ENCODE measurements around the gene RXFP4.

Gene RXFP4

DNA sequence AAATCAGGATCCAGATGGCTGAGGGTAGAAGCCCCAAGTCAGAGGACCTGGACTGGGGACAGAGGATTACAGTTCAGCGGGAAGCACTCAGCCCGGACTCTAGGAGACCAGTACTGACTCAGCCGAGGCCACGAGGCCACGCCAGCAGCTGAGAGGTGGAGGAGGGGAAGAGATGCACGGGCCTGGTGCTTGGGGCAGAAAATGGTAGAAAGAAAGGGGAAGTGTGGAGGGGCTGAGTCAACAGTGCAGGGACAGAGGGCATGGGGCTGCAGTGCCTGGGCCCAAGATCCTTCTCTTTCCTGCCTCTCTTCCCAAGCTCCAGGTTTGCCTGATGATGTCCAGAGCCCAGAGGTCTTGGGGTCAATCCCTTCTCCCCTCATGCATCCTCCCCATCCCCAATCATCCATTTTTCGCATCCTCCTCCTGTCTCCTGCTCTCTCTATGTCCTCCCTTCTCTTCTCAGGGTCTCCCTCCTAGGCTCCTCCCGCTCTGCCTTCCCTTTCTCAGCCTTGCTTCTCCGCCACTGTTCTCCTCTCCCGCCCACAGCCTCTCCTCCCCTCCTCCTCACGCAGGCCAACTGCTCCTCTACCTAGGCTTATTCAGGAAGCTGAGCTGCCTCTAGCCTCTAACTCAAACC, 29.2 kb downstream of the RXFP4 start:
- TF ChIP-seq, protein P1, sequence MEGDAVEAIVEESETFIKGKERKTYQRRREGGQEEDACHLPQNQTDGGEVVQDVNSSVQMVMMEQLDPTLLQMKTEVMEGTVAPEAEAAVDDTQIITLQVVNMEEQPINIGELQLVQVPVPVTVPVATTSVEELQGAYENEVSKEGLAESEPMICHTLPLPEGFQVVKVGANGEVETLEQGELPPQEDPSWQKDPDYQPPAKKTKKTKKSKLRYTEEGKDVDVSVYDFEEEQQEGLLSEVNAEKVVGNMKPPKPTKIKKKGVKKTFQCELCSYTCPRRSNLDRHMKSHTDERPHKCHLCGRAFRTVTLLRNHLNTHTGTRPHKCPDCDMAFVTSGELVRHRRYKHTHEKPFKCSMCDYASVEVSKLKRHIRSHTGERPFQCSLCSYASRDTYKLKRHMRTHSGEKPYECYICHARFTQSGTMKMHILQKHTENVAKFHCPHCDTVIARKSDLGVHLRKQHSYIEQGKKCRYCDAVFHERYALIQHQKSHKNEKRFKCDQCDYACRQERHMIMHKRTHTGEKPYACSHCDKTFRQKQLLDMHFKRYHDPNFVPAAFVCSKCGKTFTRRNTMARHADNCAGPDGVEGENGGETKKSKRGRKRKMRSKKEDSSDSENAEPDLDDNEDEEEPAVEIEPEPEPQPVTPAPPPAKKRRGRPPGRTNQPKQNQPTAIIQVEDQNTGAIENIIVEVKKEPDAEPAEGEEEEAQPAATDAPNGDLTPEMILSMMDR (IDR thresholded peaks at IDR 0.05; ENCODE audit: control insufficient read depth, insufficient read depth, low read depth, low read length, missing control alignments): no peak
- no peak overlapping the region for H3K4me3 ChIP-seq (ENCODE audit: control insufficient read depth, low read depth, low read length)
- no peak for DNase-seq (ENCODE audit: low read depth)

- TF ChIP-seq, protein P1 (IDR thresholded peaks at IDR 0.05; ENCODE audit: control insufficient read depth, insufficient read depth, low read depth, low read length, missing control alignments): no peak
- H3K4me3 ChIP-seq (ENCODE audit: control insufficient read depth, low read depth, low read length): no peak overlapping the region
- no peak for DNase-seq (ENCODE audit: low read depth)
Observed at GRCh38 chr1:155971910-155972809, 30.7 kb downstream of the RXFP4 start.

DNA sequence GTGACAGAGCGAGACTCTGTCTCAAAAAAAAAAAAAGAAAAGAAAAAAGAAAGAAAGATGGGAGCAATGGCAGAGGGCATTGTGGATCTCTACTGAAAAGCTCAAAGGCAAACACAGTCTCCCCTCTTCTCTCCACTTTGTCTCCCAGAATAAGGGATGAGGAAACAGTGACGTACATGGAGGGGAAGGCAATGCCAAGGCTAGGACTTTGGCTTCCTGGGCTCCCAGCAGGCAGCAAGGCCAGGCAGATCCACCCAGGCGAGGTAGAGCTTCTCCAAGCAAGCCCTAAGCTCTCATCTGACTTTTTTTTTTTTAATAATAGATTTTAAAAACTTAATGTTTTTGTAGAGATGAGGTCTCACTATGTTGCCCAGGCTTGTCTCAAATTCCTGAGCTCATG, 32.3 kb downstream of the RXFP4 start:
- H3K4me3 ChIP-seq (ENCODE audit: control insufficient read depth, low read depth, low read length): no peak overlapping the region
- TF ChIP-seq, protein P1 (IDR thresholded peaks at IDR 0.05; ENCODE audit: control insufficient read depth, insufficient read depth, low read depth, low read length, missing control alignments): no peak
- no peak for DNase-seq (ENCODE audit: low read depth)

DNA sequence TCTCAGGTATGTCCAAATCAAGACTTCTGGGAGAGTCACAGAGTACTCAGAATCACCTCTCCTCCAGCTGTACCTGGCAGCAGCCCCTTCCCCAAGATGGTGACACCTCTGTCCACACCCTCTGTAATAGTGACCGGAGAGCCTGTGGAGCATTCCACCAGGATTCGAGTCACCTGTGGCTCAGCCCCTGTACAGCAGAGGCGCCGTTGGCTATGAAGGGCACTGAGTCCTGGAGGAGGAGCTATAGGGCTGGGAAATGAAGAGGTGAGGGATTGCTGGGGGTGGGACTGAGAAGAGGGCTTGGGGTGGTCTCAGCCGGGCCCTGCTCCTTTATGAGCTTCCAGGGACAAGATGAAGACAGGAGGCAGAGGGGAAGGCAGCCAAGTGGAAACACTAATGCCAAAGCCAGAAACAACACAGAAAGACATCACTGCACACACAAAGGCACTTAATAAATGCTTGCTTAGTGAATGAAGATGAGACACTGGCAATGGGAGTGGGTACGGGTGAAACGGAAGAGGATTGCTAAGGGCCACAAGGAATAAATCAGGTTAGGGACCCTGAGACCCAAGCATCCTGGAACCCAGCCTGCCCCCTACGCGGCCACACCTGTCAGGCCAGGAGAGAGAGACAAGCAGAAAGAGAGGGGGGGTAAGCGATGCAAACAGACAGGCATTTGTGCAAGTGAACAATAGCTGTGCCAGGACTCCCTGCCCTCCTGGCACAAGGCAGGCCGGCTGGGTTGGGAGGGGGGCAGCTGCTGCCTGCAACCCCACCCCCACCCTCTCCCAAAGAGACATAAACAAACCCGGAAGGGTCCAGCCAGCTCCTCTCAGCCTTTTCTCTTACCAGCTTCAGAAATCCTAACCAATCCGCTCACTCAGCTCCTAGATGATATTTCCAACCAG, 33.0 kb downstream of the RXFP4 start:
- TF ChIP-seq, protein P1 (IDR thresholded peaks at IDR 0.05; ENCODE audit: control insufficient read depth, insufficient read depth, low read depth, low read length, missing control alignments): no peak
- no peak for DNase-seq (ENCODE audit: low read depth)
- peak overlapping the region; percentile 84 for H3K4me3 ChIP-seq (ENCODE audit: control insufficient read depth, low read depth, low read length)

GRCh38 chr1:155975375-155976061, 34.1 kb downstream of the RXFP4 start:
- DNase-seq (ENCODE audit: low read depth): no peak
- TF ChIP-seq, protein P1 (IDR thresholded peaks at IDR 0.05; ENCODE audit: control insufficient read depth, insufficient read depth, low read depth, low read length, missing control alignments): no peak
- peak overlapping the region; percentile 84 for H3K4me3 ChIP-seq (ENCODE audit: control insufficient read depth, low read depth, low read length)

Data from AG09309 (cell line).